GM12878 (cell line): ENCODE results near the gene ZNF283. TPM values are rescaled to one million over a fixed set of nuclear protein-coding genes. Genes with fewer than 3 reads are reported as not detected.

Experiments
- ASH2L ChIP-seq: fragments of 300-600, 200-600 bp; sonication (generic); IDR thresholded peaks from 2 replicates; pipeline ENCODE4 v1.6.1; 2017; ENCODE audit warnings: low read depth, mild to moderate bottlenecking, borderline replicate concordance
- ATF7 ChIP-seq: fragments of 450-650 bp; IDR thresholded peaks from 2 replicates; pipeline ENCODE4 v1.6.1; 2016; ENCODE audit warnings: low read depth, mild to moderate bottlenecking
- BCLAF1 ChIP-seq: fragments of 450-650 bp; IDR thresholded peaks from 2 replicates; pipeline ENCODE4 v1.6.1; 2017; ENCODE audit warnings: antibody characterized with exemption, mild to moderate bottlenecking, moderate library complexity
- CBX5 ChIP-seq: sonication (generic); IDR thresholded peaks from 2 replicates; pipeline ENCODE4 v1.6.1; 2016; ENCODE audit warnings: low read depth, moderate library complexity, mild to moderate bottlenecking, inconsistent platforms
- CEBPB ChIP-seq, 2 experiments: fragments of 150-350 bp in 1 of 2; IDR thresholded peaks; 2 replicates each; pipeline ENCODE4 v1.6.1; 2012 to 2014; ENCODE audit warnings: low read depth in 2 of 2, low read length in 2 of 2, borderline replicate concordance in 1 of 2, inconsistent platforms in 1 of 2
- CREB1 ChIP-seq: IDR thresholded peaks from 2 replicates; pipeline ENCODE4 v1.6.1; 2012; ENCODE audit warnings: low read depth, mild to moderate bottlenecking, inconsistent platforms
- CUX1 ChIP-seq: IDR thresholded peaks from 2 replicates; pipeline ENCODE4 v1.6.1; 2012; ENCODE audit warnings: improper control_type of control experiment, low read depth, low read length; ENCODE audit not compliant: insufficient replicate concordance
- EGR1 ChIP-seq, 2 experiments: IDR thresholded peaks; 1 replicate in 1 of 2; 2 replicates in 1 of 2; pipeline ENCODE4 v1.6.1; 2011 to 2012; ENCODE audit warnings: low read depth in 2 of 2, low read length in 2 of 2, borderline replicate concordance in 1 of 2, mild to moderate bottlenecking in 1 of 2, moderate library complexity in 1 of 2
- ESRRA ChIP-seq: IDR thresholded peaks from 2 replicates; pipeline ENCODE4 v1.6.1; 2012; ENCODE audit warnings: mild to moderate bottlenecking, low read length, improper control_type of control experiment
- FOXM1 ChIP-seq: IDR thresholded peaks from 2 replicates; pipeline ENCODE4 v1.6.1; 2012; ENCODE audit warnings: low read depth, mild to moderate bottlenecking, inconsistent platforms, low read length, moderate library complexity
- IKZF2 ChIP-seq, 2 experiments: fragments of 450-650 bp; IDR thresholded peaks; 2 replicates each; pipeline ENCODE4 v1.6.1; 2017; ENCODE audit warnings: mild to moderate bottlenecking in 2 of 2, moderate library complexity in 2 of 2
- IRF3 ChIP-seq: fragments of 450-650 bp; IDR thresholded peaks from 2 replicates; pipeline ENCODE4 v1.6.1; 2014; ENCODE audit warnings: mild to moderate bottlenecking
- KLF5 ChIP-seq: fragments of 450-650 bp; IDR thresholded peaks from 2 replicates; pipeline ENCODE4 v1.6.1; 2014; ENCODE audit warnings: mild to moderate bottlenecking; ENCODE audit not compliant: partially characterized antibody
- LARP7 ChIP-seq: fragments of 450-650 bp; IDR thresholded peaks from 2 replicates; pipeline ENCODE4 v1.6.1; 2017; ENCODE audit warnings: mild to moderate bottlenecking
- MTA2 ChIP-seq: fragments of 450-650 bp; IDR thresholded peaks from 2 replicates; pipeline ENCODE4 v1.6.1; 2016; ENCODE audit warnings: low read depth, mild to moderate bottlenecking, moderate library complexity
- NR2F1 ChIP-seq: fragments of 450-650 bp; conservative IDR thresholded peaks from 2 replicates; pipeline ENCODE4 v1.6.1; 2017; ENCODE audit warnings: mild to moderate bottlenecking
- NRF1 ChIP-seq: conservative IDR thresholded peaks from 2 replicates; pipeline ENCODE4 v1.6.1; 2011; ENCODE audit warnings: mild to moderate bottlenecking, low read depth, low read length, improper control_type of control experiment
- PAX5 ChIP-seq: IDR thresholded peaks from 2 replicates; pipeline ENCODE4 v1.6.1; 2011; ENCODE audit warnings: low read depth, low read length, borderline replicate concordance
- SIX5 ChIP-seq: IDR thresholded peaks from 2 replicates; pipeline ENCODE4 v1.6.1; 2011; ENCODE audit warnings: mild to moderate bottlenecking, low read depth, low read length, moderate library complexity; ENCODE audit not compliant: severe bottlenecking
- SREBF1 ChIP-seq: IDR thresholded peaks from 2 replicates; pipeline ENCODE4 v1.6.1; 2012; ENCODE audit warnings: mild to moderate bottlenecking, low read length
- SRF ChIP-seq, 2 experiments: IDR thresholded peaks; 2 replicates each; pipeline ENCODE4 v1.6.1; 2011; ENCODE audit warnings: low read depth in 2 of 2, low read length in 2 of 2, mild to moderate bottlenecking in 1 of 2, moderate library complexity in 1 of 2
- ZBED1 ChIP-seq: IDR thresholded peaks from 2 replicates; pipeline ENCODE4 v1.6.1; 2016; ENCODE audit warnings: borderline replicate concordance
- ZNF217 ChIP-seq: fragments of 450-650 bp; IDR thresholded peaks from 2 replicates; pipeline ENCODE4 v1.6.1; 2017; ENCODE audit warnings: antibody characterized with exemption, mild to moderate bottlenecking
- polyA plus RNA-seq, 11 experiments: library from polyadenylated mRNA; depleted of rRNA in 4 of 11; unstranded in 6 of 11; stranded (reverse) in 5 of 11; fragments of >200 nt; fragmentation: Nextera tagmentation in 4 of 11; fragmentation: Illumina TruSeq in 1 of 11; extraction: Ambion mirVana in 4 of 11; extraction: Trizol in 1 of 11; gene quantifications; 1 replicate in 1 of 11; 2 replicates in 10 of 11; pipeline versions ENCODE4 v1.2.1 to v1.2.3, GENCODE V29; 2011 to 2016; ENCODE audit warnings: inconsistent platforms in 2 of 11, missing spikeins in 2 of 11, low read depth in 1 of 11
- total RNA-seq, 4 experiments: library from RNA; depleted of rRNA in 3 of 4; stranded (reverse); fragments of >200 nt in 3 of 4; fragmentation: Illumina TruSeq in 1 of 4; extraction: Trizol in 1 of 4; gene quantifications; 2 replicates each; pipeline versions ENCODE4 v1.2.1 to v1.2.3, GENCODE V29; 2013 to 2021

Gene ZNF283
- total and polyA plus RNA-seq, 10 of the 15 experiments (the other 5 are each of a cell fraction or from before 2014, with no cell fraction given) = 2.2 to 7.8 (median 3.7) TPM

GRCh38 chr19:43784981-43785808, 41.9 kb upstream of the ZNF283 start (continued):
- TF ChIP-seq IRF3 = no peak
- TF ChIP-seq SIX5 = no peak
- TF ChIP-seq EGR1 (IDR thresholded peaks at IDR 0.05; ENCODE audit: borderline replicate concordance in 1 of 2, low read depth in 2 of 2, low read length in 2 of 2) = no peak
- TF ChIP-seq MTA2 = no peak
- TF ChIP-seq LARP7 = peak; percentile 67; the same call in 1 of the 2 replicates
- TF ChIP-seq CEBPB (IDR thresholded peaks at IDR 0.05; ENCODE audit: borderline replicate concordance in 1 of 2, low read depth in 2 of 2, low read length in 2 of 2) = no peak
- no peak for TF ChIP-seq CREB1
- peak; percentile 92 for TF ChIP-seq NR2F1
- no peak for TF ChIP-seq ZBED1
- TF ChIP-seq ATF7 = no peak
- TF ChIP-seq KLF5 = peak; percentile 65
- no peak for TF ChIP-seq NRF1
- no peak for TF ChIP-seq BCLAF1
- no peak for TF ChIP-seq FOXM1
- TF ChIP-seq PAX5 = no peak
- no peak for TF ChIP-seq CUX1
- no peak for TF ChIP-seq ZNF217
- no peak for TF ChIP-seq CBX5
- TF ChIP-seq ESRRA = no peak
- no peak for TF ChIP-seq SREBF1
- TF ChIP-seq IKZF2 (IDR thresholded peaks at IDR 0.05) = peak; percentile 57 to 66
- no peak for TF ChIP-seq SRF (IDR thresholded peaks at IDR 0.05; ENCODE audit: low read depth in 2 of 2, low read length in 2 of 2)
- TF ChIP-seq ASH2L = no peak
